ENCODE measurements around the gene BCKDHB.

DNA sequence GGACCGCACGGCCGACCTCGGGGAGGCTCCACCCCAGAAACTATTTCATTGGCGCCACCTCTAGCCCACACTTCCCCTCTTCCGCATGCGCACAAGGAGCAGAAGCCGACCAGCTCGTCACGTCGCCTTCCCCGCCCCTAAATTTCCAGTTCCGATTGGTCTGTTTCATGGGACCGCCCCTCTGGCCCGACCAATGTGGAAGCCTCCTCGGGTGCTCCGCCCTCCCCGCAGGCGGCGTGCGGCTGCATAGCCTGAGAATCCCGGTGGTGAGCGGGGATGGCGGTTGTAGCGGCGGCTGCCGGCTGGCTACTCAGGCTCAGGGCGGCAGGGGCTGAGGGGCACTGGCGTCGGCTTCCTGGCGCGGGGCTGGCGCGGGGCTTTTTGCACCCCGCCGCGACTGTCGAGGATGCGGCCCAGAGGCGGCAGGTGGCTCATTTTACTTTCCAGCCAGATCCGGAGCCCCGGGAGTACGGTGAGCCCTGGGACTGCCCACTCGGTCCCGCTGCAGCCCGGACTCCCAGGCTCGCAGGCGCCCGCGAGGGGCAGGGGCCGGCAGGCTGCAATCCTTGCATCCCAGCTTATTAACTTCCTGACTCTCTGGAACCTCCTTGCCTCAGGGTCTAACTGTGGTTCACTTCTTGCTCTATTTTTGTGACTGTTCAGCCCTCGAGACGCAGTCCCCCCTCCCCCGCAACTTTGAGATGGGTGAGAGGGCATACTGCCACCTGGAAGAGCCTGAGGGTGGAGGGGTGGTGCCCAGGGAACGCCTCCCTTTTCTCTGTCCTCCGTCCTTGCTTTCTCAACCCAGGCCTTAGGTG is at the start of gene BCKDHB:
- peak; percentile 84 to 92 for TF ChIP-seq POLR2A (IDR thresholded peaks at IDR 0.05)
- TF ChIP-seq, protein P1, sequence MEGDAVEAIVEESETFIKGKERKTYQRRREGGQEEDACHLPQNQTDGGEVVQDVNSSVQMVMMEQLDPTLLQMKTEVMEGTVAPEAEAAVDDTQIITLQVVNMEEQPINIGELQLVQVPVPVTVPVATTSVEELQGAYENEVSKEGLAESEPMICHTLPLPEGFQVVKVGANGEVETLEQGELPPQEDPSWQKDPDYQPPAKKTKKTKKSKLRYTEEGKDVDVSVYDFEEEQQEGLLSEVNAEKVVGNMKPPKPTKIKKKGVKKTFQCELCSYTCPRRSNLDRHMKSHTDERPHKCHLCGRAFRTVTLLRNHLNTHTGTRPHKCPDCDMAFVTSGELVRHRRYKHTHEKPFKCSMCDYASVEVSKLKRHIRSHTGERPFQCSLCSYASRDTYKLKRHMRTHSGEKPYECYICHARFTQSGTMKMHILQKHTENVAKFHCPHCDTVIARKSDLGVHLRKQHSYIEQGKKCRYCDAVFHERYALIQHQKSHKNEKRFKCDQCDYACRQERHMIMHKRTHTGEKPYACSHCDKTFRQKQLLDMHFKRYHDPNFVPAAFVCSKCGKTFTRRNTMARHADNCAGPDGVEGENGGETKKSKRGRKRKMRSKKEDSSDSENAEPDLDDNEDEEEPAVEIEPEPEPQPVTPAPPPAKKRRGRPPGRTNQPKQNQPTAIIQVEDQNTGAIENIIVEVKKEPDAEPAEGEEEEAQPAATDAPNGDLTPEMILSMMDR (IDR thresholded peaks at IDR 0.05): no peak
- TF ChIP-seq EP300 (IDR thresholded peaks at IDR 0.05): peak in 2 of 4 donors; percentile 3 to 42
